HG03135 (cell line): Measurements from ENCODE around the gene WAPL.
"Not testable (repeated sequence)": the region's sequence is repeated elsewhere in the genome, so short reads cannot be mapped to it uniquely, and the experiment has no call there.

Experiments used
- ATAC-seq: cut with Tn5 transposase; IDR thresholded peaks from one replicate; pipeline ENCODE4 v1.9.1; 2021; ENCODE audit warnings: mild to moderate bottlenecking, moderate library complexity; ENCODE audit not compliant: unreplicated experiment

WAPL gene

GRCh38 chr10:86525713-86526112 lies 4.1 kb upstream of the WAPL start:
- not testable (repeated sequence) for ATAC-seq

GRCh38 chr10:86524225-86524962 lies 2.8 kb upstream of the WAPL start:
- no peak for ATAC-seq

- ATAC-seq: no peak
These were observed 1.8 kb upstream of the WAPL start for GRCh38 chr10:86523348-86523747.

GRCh38 chr10:86522510-86522855 lies 891 bp upstream of the WAPL start:
- no peak for ATAC-seq

- ATAC-seq: peak; percentile 9
These were observed 518 bp downstream of the WAPL start for GRCh38 chr10:86520871-86521677.

GRCh38 chr10:86518781-86519180 lies 2.8 kb downstream of the WAPL start:
- ATAC-seq: no peak

GRCh38 chr10:86512137-86512536 lies 9.5 kb downstream of the WAPL start:
- ATAC-seq: no peak

GRCh38 chr10:86511027-86511865 lies 10.3 kb downstream of the WAPL start:
- no peak for ATAC-seq

- ATAC-seq: no peak
These were observed 12.4 kb downstream of the WAPL start for GRCh38 chr10:86509145-86509544.

GRCh38 chr10:86508217-86508616 lies 13.4 kb downstream of the WAPL start:
- ATAC-seq: no peak

- ATAC-seq: no peak
These were observed 15.1 kb downstream of the WAPL start for GRCh38 chr10:86506499-86506898.

- no peak for ATAC-seq
These were observed 15.5 kb downstream of the WAPL start for GRCh38 chr10:86506062-86506461.

GRCh38 chr10:86504510-86504909 lies 17.1 kb downstream of the WAPL start:
- no peak for ATAC-seq

- no peak for ATAC-seq
These were observed 20.7 kb downstream of the WAPL start for GRCh38 chr10:86500846-86501245.

GRCh38 chr10:86498598-86498997 lies 23.0 kb downstream of the WAPL start:
- no peak for ATAC-seq

- ATAC-seq: no peak
These were observed 24.0 kb downstream of the WAPL start for GRCh38 chr10:86497621-86498020.

- no peak for ATAC-seq
These were observed 31.5 kb downstream of the WAPL start for GRCh38 chr10:86489960-86490612.

- ATAC-seq: no peak
These were observed 32.4 kb downstream of the WAPL start for GRCh38 chr10:86489071-86489810.

- peak; percentile 48 for ATAC-seq
These were observed 34.7 kb downstream of the WAPL start for GRCh38 chr10:86486856-86487255.

- no peak for ATAC-seq
These were observed 37.9 kb downstream of the WAPL start for GRCh38 chr10:86483664-86484063.
